ENCODE data around the gene DUSP28. TPM values are rescaled to one million over a fixed set of nuclear protein-coding genes. Genes with fewer than 3 reads are reported as not detected.

Gene DUSP28
- total and polyA plus RNA-seq, 2 of the 13 experiments (the other 11 are each of a cell fraction or from before 2014, with no cell fraction given): 5.2 to 8.6 TPM

GRCh38 chr2:240566203-240567136 lies 6.3 kb downstream of the DUSP28 start (continued):
- TF ChIP-seq, protein P1, sequence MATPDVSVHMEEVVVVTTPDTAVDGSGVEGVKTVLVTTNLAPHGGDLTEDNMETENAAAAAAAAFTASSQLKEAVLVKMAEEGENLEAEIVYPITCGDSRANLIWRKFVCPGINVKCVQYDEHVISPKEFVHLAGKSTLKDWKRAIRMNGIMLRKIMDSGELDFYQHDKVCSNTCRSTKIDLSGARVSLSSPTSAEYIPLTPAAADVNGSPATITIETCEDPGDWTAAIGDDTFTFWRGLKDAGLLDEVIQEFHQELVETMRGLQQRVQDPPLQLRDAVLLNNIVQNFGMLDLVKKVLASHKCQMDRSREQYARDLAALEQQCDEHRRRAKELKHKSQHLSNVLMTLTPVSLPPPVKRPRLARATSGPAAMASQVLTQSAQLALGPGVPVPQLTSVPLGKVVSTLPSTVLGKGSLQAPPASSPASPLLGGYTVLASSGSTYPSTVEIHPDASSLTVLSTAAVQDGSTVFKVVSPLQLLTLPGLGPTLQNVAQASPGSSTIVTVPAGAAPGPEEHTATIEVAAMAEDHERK (CRISPR knock-in tag; IDR thresholded peaks at IDR 0.05; ENCODE audit: low read depth): 0 out of 2 replicates have a peak, but pooled peaks have one; percentile 18
- TF ChIP-seq PTBP1 (IDR thresholded peaks at IDR 0.05; ENCODE audit: low read depth, low read length, poor library complexity, severe bottlenecking): peak; percentile 14
- TF ChIP-seq U2AF2 (IDR thresholded peaks at IDR 0.05; ENCODE audit: low read depth, low read length): no peak
- TF ChIP-seq NR2C2 (CRISPR knock-in tag; IDR thresholded peaks at IDR 0.05; ENCODE audit: borderline replicate concordance): peak; percentile 6
- TF ChIP-seq ZKSCAN8 (CRISPR knock-in tag; IDR thresholded peaks at IDR 0.05; ENCODE audit: borderline replicate concordance): 0 out of 2 replicates have a peak, but pooled peaks have one; percentile 72
- TF ChIP-seq, protein P2, sequence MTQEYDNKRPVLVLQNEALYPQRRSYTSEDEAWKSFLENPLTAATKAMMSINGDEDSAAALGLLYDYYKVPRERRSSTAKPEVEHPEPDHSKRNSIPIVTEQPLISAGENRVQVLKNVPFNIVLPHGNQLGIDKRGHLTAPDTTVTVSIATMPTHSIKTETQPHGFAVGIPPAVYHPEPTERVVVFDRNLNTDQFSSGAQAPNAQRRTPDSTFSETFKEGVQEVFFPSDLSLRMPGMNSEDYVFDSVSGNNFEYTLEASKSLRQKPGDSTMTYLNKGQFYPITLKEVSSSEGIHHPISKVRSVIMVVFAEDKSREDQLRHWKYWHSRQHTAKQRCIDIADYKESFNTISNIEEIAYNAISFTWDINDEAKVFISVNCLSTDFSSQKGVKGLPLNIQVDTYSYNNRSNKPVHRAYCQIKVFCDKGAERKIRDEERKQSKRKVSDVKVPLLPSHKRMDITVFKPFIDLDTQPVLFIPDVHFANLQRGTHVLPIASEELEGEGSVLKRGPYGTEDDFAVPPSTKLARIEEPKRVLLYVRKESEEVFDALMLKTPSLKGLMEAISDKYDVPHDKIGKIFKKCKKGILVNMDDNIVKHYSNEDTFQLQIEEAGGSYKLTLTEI (CRISPR knock-in tag; conservative IDR thresholded peaks at IDR 0.05): no peak
- TF ChIP-seq HDAC6 (IDR thresholded peaks at IDR 0.05; ENCODE audit: low read depth, low read length): no peak
- no peak for TF ChIP-seq ZNF790 (CRISPR knock-in tag; IDR thresholded peaks at IDR 0.05; ENCODE audit: borderline replicate concordance)
- TF ChIP-seq ZNF788 (CRISPR knock-in tag; IDR thresholded peaks at IDR 0.05; ENCODE audit: borderline replicate concordance): peak; percentile 10; the same call in 1 of the 2 replicates
- TF ChIP-seq SALL2 (CRISPR knock-in tag; IDR thresholded peaks at IDR 0.05): peak; percentile 34; the same call in 1 of the 2 replicates
- TF ChIP-seq JUN (CRISPR knock-in tag; IDR thresholded peaks at IDR 0.05): no peak
- TF ChIP-seq ZNF749 (CRISPR knock-in tag; IDR thresholded peaks at IDR 0.05; ENCODE audit: borderline replicate concordance): no peak
- no peak for TF ChIP-seq MAFF (IDR thresholded peaks at IDR 0.05; ENCODE audit: low read depth, low read length)
- TF ChIP-seq ZNF24 (IDR thresholded peaks at IDR 0.05): no peak
- TF ChIP-seq ZNF30 (CRISPR knock-in tag; IDR thresholded peaks at IDR 0.05): no peak
- no peak for TF ChIP-seq ZFP36L1 (CRISPR knock-in tag; IDR thresholded peaks at IDR 0.05)
- TF ChIP-seq ZFP82 (CRISPR knock-in tag; IDR thresholded peaks at IDR 0.05; ENCODE audit: borderline replicate concordance): no peak
- TF ChIP-seq ZNF501 (CRISPR knock-in tag; IDR thresholded peaks at IDR 0.05): peak; percentile 75
- TF ChIP-seq ZNF644 (CRISPR knock-in tag; IDR thresholded peaks at IDR 0.05; ENCODE audit: low read depth): no peak
- no peak; the same call in 1 of the 2 replicates for TF ChIP-seq DMAP1 (CRISPR knock-in tag; IDR thresholded peaks at IDR 0.05)
- TF ChIP-seq PLRG1 (conservative IDR thresholded peaks at IDR 0.05): no peak
- TF ChIP-seq HOXA9 (CRISPR knock-in tag; IDR thresholded peaks at IDR 0.05; ENCODE audit: borderline replicate concordance): peak; percentile 49; the same call in 1 of the 2 replicates
- TF ChIP-seq WIZ (CRISPR knock-in tag; IDR thresholded peaks at IDR 0.05): no peak
- peak; percentile 82; the same call in 1 of the 2 replicates for TF ChIP-seq RFXAP (CRISPR knock-in tag; IDR thresholded peaks at IDR 0.05; ENCODE audit: borderline replicate concordance)
- TF ChIP-seq PITX1 (CRISPR knock-in tag; IDR thresholded peaks at IDR 0.05): peak; percentile 43
- no peak for TF ChIP-seq RBM22 (optimal IDR thresholded peaks at IDR 0.05; ENCODE audit: low read length)
- peak; percentile 74 for TF ChIP-seq POLR2G (IDR thresholded peaks at IDR 0.05; ENCODE audit: low read depth, low read length)
- no peak for TF ChIP-seq LCORL (IDR thresholded peaks at IDR 0.05)
- peak; percentile 70 for TF ChIP-seq LCORL (CRISPR knock-in tag; IDR thresholded peaks at IDR 0.05)
